NCI-H524 (cell line): ENCODE data around the gene INAFM1.

Experiments
- DNase-seq, 2 experiments: peaks; one replicate each; lab custom pipeline; 2025; lab: John Stamatoyannopoulos, UW

Gene INAFM1

GRCh38 chr19:47274071-47274890, at the start of gene INAFM1:
TSS of gene INAFM1 (plus strand) at chr19:47274885. CDS start at chr19:47274920, 35 bp downstream.
- DNase-seq = peak; percentile 74 to 87

- peak; percentile 68 to 87 for DNase-seq
Observed at GRCh38 chr19:47225746-47226425, 48.8 kb upstream of the INAFM1 start.

- peak in 1 of 2 experiments; percentile 24 for DNase-seq
Observed at GRCh38 chr19:47226426-47227351, 48.0 kb upstream of the INAFM1 start.

- DNase-seq = peak in 1 of 2 experiments; percentile 46
Observed at GRCh38 chr19:47227352-47228167, 47.1 kb upstream of the INAFM1 start.

GRCh38 chr19:47228168-47228936, 46.3 kb upstream of the INAFM1 start:
- DNase-seq = peak in 1 of 2 experiments; percentile 27

- no peak for DNase-seq
Observed at GRCh38 chr19:47228937-47229675, 45.6 kb upstream of the INAFM1 start.

GRCh38 chr19:47229676-47230053, 45.0 kb upstream of the INAFM1 start:
- DNase-seq = no peak

- DNase-seq = peak in 1 of 2 experiments; percentile 41
Observed at GRCh38 chr19:47230054-47230920, 44.4 kb upstream of the INAFM1 start.

GRCh38 chr19:47230921-47231214, 43.8 kb upstream of the INAFM1 start, which contains the start of gene BBC3:
TSS of gene BBC3 (minus strand) at chr19:47231199. CDS start at chr19:47228431, 2,768 bp downstream.
- DNase-seq = no peak

- DNase-seq = peak; percentile 51 to 79
Observed at GRCh38 chr19:47231215-47232054, 43.2 kb upstream of the INAFM1 start.

- DNase-seq = no peak
Observed at GRCh38 chr19:47232422-47233211, 42.1 kb upstream of the INAFM1 start.

GRCh38 chr19:47236072-47236675, 38.5 kb upstream of the INAFM1 start:
- no peak for DNase-seq

- DNase-seq = peak in 1 of 2 experiments; percentile 57
Observed at GRCh38 chr19:47239152-47239551, 35.5 kb upstream of the INAFM1 start.

- DNase-seq = peak; percentile 93 to 94
Observed at GRCh38 chr19:47239610-47240296, 34.9 kb upstream of the INAFM1 start.

- DNase-seq = no peak
Observed at GRCh38 chr19:47240556-47240955, 34.1 kb upstream of the INAFM1 start.
